ENCODE data around the gene P2RY8. TPM values are rescaled to one million over a fixed set of nuclear protein-coding genes. Genes with fewer than 3 reads are reported as not detected.

Gene P2RY8
- total and polyA plus RNA-seq, 2 donors from 2014 or later: 1.4 to 6.6 TPM

GRCh38 chrX:1486177-1486576 lies 50.8 kb downstream of the P2RY8 start:
- peaks cover 0 to 10% (median 0%) of the 10 kb centered on the region in 3 donors for H3K4me1 ChIP-seq (ENCODE audit: control insufficient read depth in 2 of 3, insufficient read depth in 2 of 3, low read depth in 1 of 3, low read length in 3 of 3)
- no peak overlapping the region for H3K4me3 ChIP-seq (ENCODE audit: low read length in 3 of 3)
- intact Hi-C loops (cut with DNase I): no loop called here
- FAIRE-seq (no peak), DNase-seq (peak in 1 of 5 donors; percentile 14)
- peak overlapping the region in 1 of 3 donors; percentile 26 for H3K9ac ChIP-seq (ENCODE audit: low read length in 3 of 3)
- H3K36me3 ChIP-seq (ENCODE audit: control insufficient read depth in 2 of 3, insufficient read depth in 3 of 3, low read length in 3 of 3): no peaks in the 10 kb centered on the region
- no peaks in the 10 kb centered on the region for H3K27me3 ChIP-seq (ENCODE audit: control insufficient read depth, insufficient read depth, low read length)
- peak overlapping the region; percentile 69 to 76 for H3K27ac ChIP-seq (ENCODE audit: low read depth in 2 of 2, low read length in 2 of 2)
- H3K9me3 ChIP-seq (ENCODE audit: control insufficient read depth in 2 of 3, insufficient read depth in 1 of 3, low read length in 3 of 3): peaks cover 0 to 4% (median 2%) of the 10 kb centered on the region in 3 donors
- TF ChIP-seq CTCF (IDR thresholded peaks at IDR 0.05; ENCODE audit: borderline replicate concordance, extremely low read depth, insufficient read depth): no peak

- no peak for FAIRE-seq
- Histone ChIP-seq H3K4me1 (ENCODE audit: control insufficient read depth in 2 of 3, insufficient read depth in 2 of 3, low read depth in 1 of 3, low read length in 3 of 3) (peaks cover 0 to 10% (median 0%) of the 10 kb centered on the region in 3 donors), H3K9ac (ENCODE audit: low read length in 3 of 3) (no peak overlapping the region), H3K36me3 (ENCODE audit: control insufficient read depth in 2 of 3, insufficient read depth in 3 of 3, low read length in 3 of 3) (no peaks in the 10 kb centered on the region), H3K27ac (ENCODE audit: low read depth in 2 of 2, low read length in 2 of 2) (no peak overlapping the region), H3K4me3 (ENCODE audit: low read length in 3 of 3) (no peak overlapping the region), H3K9me3 (ENCODE audit: control insufficient read depth in 2 of 3, insufficient read depth in 1 of 3, low read length in 3 of 3) (peaks cover 0 to 4% (median 2%) of the 10 kb centered on the region in 3 donors), H3K27me3 (ENCODE audit: control insufficient read depth, insufficient read depth, low read length) (no peaks in the 10 kb centered on the region)
- peak in 1 of 5 donors; percentile 11 for DNase-seq
- intact Hi-C loops (cut with DNase I): no loop called here
- TF ChIP-seq CTCF (IDR thresholded peaks at IDR 0.05; ENCODE audit: borderline replicate concordance, extremely low read depth, insufficient read depth): no peak
These were observed 52.0 kb downstream of the P2RY8 start for GRCh38 chrX:1485033-1485432.

GRCh38 chrX:1484638-1485019 lies 52.4 kb downstream of the P2RY8 start:
- no peak overlapping the region for H3K27ac ChIP-seq (ENCODE audit: low read depth in 2 of 2, low read length in 2 of 2)
- no peaks in the 10 kb centered on the region for H3K27me3 ChIP-seq (ENCODE audit: control insufficient read depth, insufficient read depth, low read length)
- H3K4me3 ChIP-seq (ENCODE audit: low read length in 3 of 3): no peak overlapping the region
- DNase-seq: no peak
- FAIRE-seq: no peak
- no peak overlapping the region for H3K9ac ChIP-seq (ENCODE audit: low read length in 3 of 3)
- no peaks in the 10 kb centered on the region for H3K36me3 ChIP-seq (ENCODE audit: control insufficient read depth in 2 of 3, insufficient read depth in 3 of 3, low read length in 3 of 3)
- TF ChIP-seq CTCF (IDR thresholded peaks at IDR 0.05; ENCODE audit: borderline replicate concordance, extremely low read depth, insufficient read depth): no peak
- peaks cover 0 to 10% (median 0%) of the 10 kb centered on the region in 3 donors for H3K4me1 ChIP-seq (ENCODE audit: control insufficient read depth in 2 of 3, insufficient read depth in 2 of 3, low read depth in 1 of 3, low read length in 3 of 3)
- peaks cover 0 to 4% (median 2%) of the 10 kb centered on the region in 3 donors for H3K9me3 ChIP-seq (ENCODE audit: control insufficient read depth in 2 of 3, insufficient read depth in 1 of 3, low read length in 3 of 3)
- intact Hi-C loops (cut with DNase I): no loop called here
